GM12878 (cell line): Measurements from ENCODE around the gene GNAO1. TPM values are rescaled to one million over a fixed set of nuclear protein-coding genes. Genes with fewer than 3 reads are reported as not detected.

Experiments
- ATF7 ChIP-seq: fragments of 450-650 bp; IDR thresholded peaks from 2 replicates; pipeline ENCODE4 v1.6.1; 2016; ENCODE audit warnings: low read depth, mild to moderate bottlenecking
- POLR2AphosphoS2 ChIP-seq: IDR thresholded peaks from 2 replicates; pipeline ENCODE4 v1.6.1; 2011; ENCODE audit warnings: low read depth, mild to moderate bottlenecking, low read length, improper control_type of control experiment, moderate library complexity
- RAD21 ChIP-seq: IDR thresholded peaks from 2 replicates; pipeline ENCODE4 v1.6.1; 2011; ENCODE audit warnings: mild to moderate bottlenecking, low read depth, low read length, moderate library complexity; ENCODE audit not compliant: insufficient read depth
- RB1 ChIP-seq: fragments of 450-650 bp; formaldehyde crosslinking; IDR thresholded peaks from 2 replicates; pipeline ENCODE4 v1.6.1; 2017; ENCODE audit warnings: mild to moderate bottlenecking, borderline replicate concordance
- TBL1XR1 ChIP-seq: IDR thresholded peaks from 2 replicates; pipeline ENCODE4 v1.6.1; 2012; ENCODE audit warnings: low read depth, low read length, improper control_type of control experiment
- ZNF274 ChIP-seq: IDR thresholded peaks from one replicate; pipeline ENCODE4 v1.8.0; 2011; ENCODE audit not compliant: insufficient read length, insufficient read depth
- ZNF622 ChIP-seq: fragments of 450-650 bp; IDR thresholded peaks from 2 replicates; pipeline ENCODE4 v1.6.1; 2017; ENCODE audit warnings: mild to moderate bottlenecking, inconsistent platforms
- polyA plus RNA-seq, 11 experiments: library from polyadenylated mRNA; depleted of rRNA in 4 of 11; unstranded in 6 of 11; stranded (reverse) in 5 of 11; fragments of >200 nt; fragmentation: Nextera tagmentation in 4 of 11; fragmentation: Illumina TruSeq in 1 of 11; extraction: Ambion mirVana in 4 of 11; extraction: Trizol in 1 of 11; gene quantifications; 1 replicate in 1 of 11; 2 replicates in 10 of 11; pipeline versions ENCODE4 v1.2.1 to v1.2.3, GENCODE V29; 2011 to 2016; ENCODE audit warnings: inconsistent platforms in 2 of 11, missing spikeins in 2 of 11, low read depth in 1 of 11
- total RNA-seq, 4 experiments: library from RNA; depleted of rRNA in 3 of 4; stranded (reverse); fragments of >200 nt in 3 of 4; fragmentation: Illumina TruSeq in 1 of 4; extraction: Trizol in 1 of 4; gene quantifications; 2 replicates each; pipeline versions ENCODE4 v1.2.1 to v1.2.3, GENCODE V29; 2013 to 2021
- TF ChIP-seq, protein P1 (sequence below): fragments of 450-650 bp; formaldehyde crosslinking; IDR thresholded peaks from 2 replicates; pipeline ENCODE4 v1.5.0; 2022; ENCODE audit warnings: mild to moderate bottlenecking, missing genetic modification characterization
- TF ChIP-seq, protein P2 (sequence below): fragments of 450-650 bp; conservative IDR thresholded peaks from 2 replicates; pipeline ENCODE4 v1.6.1; 2017; ENCODE audit warnings: mild to moderate bottlenecking, moderate library complexity
- TF ChIP-seq, protein P3 (sequence below): IDR thresholded peaks from 2 replicates; pipeline ENCODE4 v1.6.1; 2011; ENCODE audit warnings: borderline replicate concordance, low read depth, mild to moderate bottlenecking, moderate library complexity, low read length; ENCODE audit not compliant: insufficient read depth, poor library complexity, severe bottlenecking
- TF ChIP-seq, protein P4 (sequence below): fragments of 450-650 bp; IDR thresholded peaks from 2 replicates; pipeline ENCODE4 v1.6.1; 2018; ENCODE audit warnings: mild to moderate bottlenecking, low read depth, moderate library complexity; ENCODE audit not compliant: partially characterized antibody

Gene GNAO1
- total and polyA plus RNA-seq, 10 of the 15 experiments (the other 5 are each of a cell fraction or from before 2014, with no cell fraction given), result 0.05 to 0.28 (median 0.14) TPM; not detected in 6

DNA sequence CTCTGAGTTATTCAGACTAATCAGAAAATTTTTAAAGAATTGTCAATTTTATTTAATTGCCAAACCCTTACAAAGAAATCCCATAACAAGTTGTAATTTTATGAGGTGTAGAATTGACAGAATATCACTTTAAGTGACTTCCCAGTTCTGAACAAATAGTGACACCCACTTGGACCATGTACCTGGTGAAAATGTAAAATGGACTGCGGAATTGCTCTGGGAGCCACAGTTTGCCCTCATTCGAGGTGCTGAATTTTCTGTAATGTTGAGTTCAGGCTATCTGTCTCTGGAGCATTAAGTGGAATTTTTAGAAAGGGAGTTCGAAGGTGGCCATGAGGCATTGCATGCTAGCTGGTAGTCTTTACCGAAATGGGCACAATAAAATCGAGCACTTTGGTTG lies 5.1 kb downstream of the GNAO1 start (continued):
- TF ChIP-seq, protein P1, sequence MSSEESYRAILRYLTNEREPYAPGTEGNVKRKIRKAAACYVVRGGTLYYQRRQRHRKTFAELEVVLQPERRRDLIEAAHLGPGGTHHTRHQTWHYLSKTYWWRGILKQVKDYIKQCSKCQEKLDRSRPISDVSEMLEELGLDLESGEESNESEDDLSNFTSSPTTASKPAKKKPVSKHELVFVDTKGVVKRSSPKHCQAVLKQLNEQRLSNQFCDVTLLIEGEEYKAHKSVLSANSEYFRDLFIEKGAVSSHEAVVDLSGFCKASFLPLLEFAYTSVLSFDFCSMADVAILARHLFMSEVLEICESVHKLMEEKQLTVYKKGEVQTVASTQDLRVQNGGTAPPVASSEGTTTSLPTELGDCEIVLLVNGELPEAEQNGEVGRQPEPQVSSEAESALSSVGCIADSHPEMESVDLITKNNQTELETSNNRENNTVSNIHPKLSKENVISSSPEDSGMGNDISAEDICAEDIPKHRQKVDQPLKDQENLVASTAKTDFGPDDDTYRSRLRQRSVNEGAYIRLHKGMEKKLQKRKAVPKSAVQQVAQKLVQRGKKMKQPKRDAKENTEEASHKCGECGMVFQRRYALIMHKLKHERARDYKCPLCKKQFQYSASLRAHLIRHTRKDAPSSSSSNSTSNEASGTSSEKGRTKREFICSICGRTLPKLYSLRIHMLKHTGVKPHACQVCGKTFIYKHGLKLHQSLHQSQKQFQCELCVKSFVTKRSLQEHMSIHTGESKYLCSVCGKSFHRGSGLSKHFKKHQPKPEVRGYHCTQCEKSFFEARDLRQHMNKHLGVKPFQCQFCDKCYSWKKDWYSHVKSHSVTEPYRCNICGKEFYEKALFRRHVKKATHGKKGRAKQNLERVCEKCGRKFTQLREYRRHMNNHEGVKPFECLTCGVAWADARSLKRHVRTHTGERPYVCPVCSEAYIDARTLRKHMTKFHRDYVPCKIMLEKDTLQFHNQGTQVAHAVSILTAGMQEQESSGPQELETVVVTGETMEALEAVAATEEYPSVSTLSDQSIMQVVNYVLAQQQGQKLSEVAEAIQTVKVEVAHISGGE (CRISPR knock-in tag), result no peak
- TF ChIP-seq ATF7, result no peak
- no peak for TF ChIP-seq TBL1XR1
- no peak for TF ChIP-seq POLR2AphosphoS2
- TF ChIP-seq ZNF274, result no peak
- no peak for TF ChIP-seq RB1
- TF ChIP-seq, protein P2, sequence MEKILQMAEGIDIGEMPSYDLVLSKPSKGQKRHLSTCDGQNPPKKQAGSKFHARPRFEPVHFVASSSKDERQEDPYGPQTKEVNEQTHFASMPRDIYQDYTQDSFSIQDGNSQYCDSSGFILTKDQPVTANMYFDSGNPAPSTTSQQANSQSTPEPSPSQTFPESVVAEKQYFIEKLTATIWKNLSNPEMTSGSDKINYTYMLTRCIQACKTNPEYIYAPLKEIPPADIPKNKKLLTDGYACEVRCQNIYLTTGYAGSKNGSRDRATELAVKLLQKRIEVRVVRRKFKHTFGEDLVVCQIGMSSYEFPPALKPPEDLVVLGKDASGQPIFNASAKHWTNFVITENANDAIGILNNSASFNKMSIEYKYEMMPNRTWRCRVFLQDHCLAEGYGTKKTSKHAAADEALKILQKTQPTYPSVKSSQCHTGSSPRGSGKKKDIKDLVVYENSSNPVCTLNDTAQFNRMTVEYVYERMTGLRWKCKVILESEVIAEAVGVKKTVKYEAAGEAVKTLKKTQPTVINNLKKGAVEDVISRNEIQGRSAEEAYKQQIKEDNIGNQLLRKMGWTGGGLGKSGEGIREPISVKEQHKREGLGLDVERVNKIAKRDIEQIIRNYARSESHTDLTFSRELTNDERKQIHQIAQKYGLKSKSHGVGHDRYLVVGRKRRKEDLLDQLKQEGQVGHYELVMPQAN, result no peak
- TF ChIP-seq ZNF622, result no peak
- TF ChIP-seq RAD21, result no peak
- TF ChIP-seq, protein P3, sequence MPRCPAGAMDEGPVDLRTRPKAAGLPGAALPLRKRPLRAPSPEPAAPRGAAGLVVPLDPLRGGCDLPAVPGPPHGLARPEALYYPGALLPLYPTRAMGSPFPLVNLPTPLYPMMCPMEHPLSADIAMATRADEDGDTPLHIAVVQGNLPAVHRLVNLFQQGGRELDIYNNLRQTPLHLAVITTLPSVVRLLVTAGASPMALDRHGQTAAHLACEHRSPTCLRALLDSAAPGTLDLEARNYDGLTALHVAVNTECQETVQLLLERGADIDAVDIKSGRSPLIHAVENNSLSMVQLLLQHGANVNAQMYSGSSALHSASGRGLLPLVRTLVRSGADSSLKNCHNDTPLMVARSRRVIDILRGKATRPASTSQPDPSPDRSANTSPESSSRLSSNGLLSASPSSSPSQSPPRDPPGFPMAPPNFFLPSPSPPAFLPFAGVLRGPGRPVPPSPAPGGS, result no peak
- TF ChIP-seq, protein P4, sequence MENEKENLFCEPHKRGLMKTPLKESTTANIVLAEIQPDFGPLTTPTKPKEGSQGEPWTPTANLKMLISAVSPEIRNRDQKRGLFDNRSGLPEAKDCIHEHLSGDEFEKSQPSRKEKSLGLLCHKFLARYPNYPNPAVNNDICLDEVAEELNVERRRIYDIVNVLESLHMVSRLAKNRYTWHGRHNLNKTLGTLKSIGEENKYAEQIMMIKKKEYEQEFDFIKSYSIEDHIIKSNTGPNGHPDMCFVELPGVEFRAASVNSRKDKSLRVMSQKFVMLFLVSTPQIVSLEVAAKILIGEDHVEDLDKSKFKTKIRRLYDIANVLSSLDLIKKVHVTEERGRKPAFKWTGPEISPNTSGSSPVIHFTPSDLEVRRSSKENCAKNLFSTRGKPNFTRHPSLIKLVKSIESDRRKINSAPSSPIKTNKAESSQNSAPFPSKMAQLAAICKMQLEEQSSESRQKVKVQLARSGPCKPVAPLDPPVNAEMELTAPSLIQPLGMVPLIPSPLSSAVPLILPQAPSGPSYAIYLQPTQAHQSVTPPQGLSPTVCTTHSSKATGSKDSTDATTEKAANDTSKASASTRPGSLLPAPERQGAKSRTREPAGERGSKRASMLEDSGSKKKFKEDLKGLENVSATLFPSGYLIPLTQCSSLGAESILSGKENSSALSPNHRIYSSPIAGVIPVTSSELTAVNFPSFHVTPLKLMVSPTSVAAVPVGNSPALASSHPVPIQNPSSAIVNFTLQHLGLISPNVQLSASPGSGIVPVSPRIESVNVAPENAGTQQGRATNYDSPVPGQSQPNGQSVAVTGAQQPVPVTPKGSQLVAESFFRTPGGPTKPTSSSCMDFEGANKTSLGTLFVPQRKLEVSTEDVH, result no peak
